Measurements from ENCODE around the gene KLHL20. TPM values are rescaled to one million over a fixed set of nuclear protein-coding genes. Genes with fewer than 3 reads are reported as not detected.
"Not testable (repeated sequence)": the region's sequence is repeated elsewhere in the genome, so short reads cannot be mapped to it uniquely, and the experiment has no call there.

KLHL20 gene, protein sequence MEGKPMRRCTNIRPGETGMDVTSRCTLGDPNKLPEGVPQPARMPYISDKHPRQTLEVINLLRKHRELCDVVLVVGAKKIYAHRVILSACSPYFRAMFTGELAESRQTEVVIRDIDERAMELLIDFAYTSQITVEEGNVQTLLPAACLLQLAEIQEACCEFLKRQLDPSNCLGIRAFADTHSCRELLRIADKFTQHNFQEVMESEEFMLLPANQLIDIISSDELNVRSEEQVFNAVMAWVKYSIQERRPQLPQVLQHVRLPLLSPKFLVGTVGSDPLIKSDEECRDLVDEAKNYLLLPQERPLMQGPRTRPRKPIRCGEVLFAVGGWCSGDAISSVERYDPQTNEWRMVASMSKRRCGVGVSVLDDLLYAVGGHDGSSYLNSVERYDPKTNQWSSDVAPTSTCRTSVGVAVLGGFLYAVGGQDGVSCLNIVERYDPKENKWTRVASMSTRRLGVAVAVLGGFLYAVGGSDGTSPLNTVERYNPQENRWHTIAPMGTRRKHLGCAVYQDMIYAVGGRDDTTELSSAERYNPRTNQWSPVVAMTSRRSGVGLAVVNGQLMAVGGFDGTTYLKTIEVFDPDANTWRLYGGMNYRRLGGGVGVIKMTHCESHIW
- total RNA-seq, result 11.8 TPM

DNA sequence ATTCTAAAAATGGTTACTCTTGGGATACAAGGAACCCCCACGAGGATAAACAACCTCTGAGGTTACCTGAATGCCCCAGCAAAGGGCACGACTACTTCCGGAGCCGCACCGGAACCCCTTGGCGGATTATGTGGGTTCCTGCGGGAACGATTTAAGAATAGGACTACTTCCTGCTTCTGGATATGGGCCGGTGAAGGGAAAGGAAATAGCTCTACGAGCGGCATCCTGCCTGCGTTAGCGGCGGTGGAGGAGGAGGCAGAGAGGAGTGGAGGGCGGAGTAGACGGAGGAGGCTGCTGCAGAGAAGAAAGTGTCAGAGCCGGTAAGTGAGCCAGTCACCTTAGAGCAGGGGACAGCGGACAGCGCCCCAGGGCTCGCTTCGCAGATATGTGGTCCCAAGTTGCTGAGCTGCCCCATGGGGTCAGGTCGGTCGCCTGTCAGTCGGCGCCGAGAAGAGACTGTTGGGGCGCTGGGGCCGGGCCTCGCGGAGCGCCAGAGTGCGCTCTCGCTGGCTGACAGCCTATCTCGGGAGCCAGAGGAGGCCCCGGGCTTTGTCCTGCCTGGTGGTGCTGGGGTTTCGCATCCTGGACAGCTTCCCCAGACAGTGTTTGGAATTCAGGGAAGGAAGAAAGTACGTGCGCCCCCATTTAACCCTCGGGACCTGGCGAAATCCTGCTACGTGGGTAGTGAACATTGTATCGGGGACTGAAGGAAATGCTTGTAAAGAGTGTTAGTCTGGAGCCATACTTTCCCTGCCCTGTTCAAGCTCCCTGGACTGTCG is at the start of gene KLHL20:
KLHL20 (plus strand) TSS at position 223 of the 779 bp plus-strand sequence. CDS start 1,063 bp downstream, outside the sequence.
- ATAC-seq, result peak; percentile 99

GRCh38 chr1:173666646-173667045 is 48.1 kb upstream of the KLHL20 start:
- ATAC-seq, result no peak

DNA sequence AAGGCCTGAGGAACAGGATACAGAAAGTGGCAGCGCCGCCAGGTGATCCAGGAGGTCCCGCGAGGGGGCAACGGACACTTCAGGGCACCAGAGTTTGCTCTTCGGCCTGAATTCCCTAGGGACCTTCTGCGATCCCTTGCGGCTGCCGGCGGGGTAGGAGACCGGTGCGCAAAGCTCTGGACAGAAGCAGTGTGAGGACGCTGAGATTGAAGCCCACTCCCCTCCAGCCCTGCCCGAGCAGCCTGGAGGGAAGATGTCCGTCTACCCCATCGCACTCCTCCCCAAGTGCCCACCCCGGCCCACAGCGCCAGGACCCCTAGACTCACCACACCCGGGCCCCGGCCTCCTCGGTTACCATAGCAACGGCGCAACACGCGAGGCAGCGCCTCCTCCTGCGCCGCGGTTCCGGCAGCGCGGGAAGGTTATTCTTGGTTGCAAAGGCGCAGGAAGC is 45.3 kb upstream of the KLHL20 start, which contains the start of gene ANKRD45:
ANKRD45 (minus strand) TSS at position 361 of the 451 bp plus-strand sequence. CDS start 10,433 bp downstream, outside the sequence.
- ATAC-seq, result no peak

- ATAC-seq, result not testable (repeated sequence)
Observed at GRCh38 chr1:173674496-173674895, 40.3 kb upstream of the KLHL20 start.

GRCh38 chr1:173680152-173680551 is 34.6 kb upstream of the KLHL20 start:
- not testable (repeated sequence) for ATAC-seq

DNA sequence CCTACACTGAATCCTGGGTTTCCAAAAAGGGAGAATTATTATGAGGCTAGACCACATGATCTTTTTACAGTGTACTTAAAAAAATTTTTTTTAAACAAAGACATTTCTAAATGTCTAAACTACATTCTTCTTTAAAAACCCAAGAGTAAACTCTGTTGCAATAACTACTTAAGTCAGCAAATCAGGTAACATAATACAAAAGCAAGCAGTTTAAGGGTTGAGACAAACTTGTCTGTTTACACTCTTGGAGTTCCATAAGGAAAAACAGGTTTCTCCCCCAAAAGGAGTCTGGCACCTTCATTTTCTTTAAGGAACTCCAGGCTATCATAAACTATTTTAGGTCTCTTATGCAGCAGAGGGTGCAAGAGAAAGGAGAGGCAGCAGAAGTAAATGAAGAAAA is 32.6 kb upstream of the KLHL20 start:
- no peak for ATAC-seq

- not testable (repeated sequence) for ATAC-seq
Observed at GRCh38 chr1:173683838-173684237, 30.9 kb upstream of the KLHL20 start.

GRCh38 chr1:173685121-173685520 is 29.7 kb upstream of the KLHL20 start:
- ATAC-seq, result not testable (repeated sequence)

- ATAC-seq, result no peak
Observed at GRCh38 chr1:173688300-173688699, 26.5 kb upstream of the KLHL20 start.

DNA sequence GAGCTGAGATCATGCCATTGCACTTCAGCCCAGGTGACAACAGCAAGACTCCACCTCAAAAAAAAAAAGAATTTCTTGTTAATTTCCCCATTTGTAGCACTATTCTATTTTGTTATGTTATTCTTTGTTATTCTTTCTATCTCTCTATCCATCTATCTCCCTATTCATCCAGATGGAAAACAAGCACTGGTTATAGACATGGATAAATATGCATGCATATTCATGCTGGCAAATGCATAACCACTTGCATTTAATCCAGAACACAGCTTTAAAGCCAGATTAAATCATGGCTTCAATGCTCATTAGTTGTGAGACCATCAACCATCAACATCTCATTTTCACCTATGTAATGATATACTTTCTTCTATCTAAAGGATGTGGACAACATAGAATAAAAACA is 21.5 kb upstream of the KLHL20 start:
- no peak for ATAC-seq

DNA sequence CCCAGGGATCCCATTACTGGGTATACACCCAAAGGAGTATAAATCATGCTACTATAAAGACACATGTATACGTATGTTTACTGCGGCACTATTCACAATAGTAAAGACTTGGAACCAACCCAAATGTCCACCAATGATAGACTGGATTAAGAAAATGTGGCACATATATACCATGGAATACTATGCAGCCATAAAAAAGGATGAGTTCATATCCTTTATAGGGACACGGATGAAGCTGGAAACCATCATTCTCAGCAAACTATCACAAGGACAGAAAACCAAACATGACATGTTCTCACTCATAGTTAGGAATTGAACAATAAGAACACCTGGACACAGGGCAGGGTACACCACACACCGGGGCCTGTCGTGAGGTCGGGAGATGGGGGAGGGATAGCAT is 13.5 kb upstream of the KLHL20 start:
- not testable (repeated sequence) for ATAC-seq

- ATAC-seq, result no peak
Observed at GRCh38 chr1:173702736-173703135, 12.0 kb upstream of the KLHL20 start.

GRCh38 chr1:173705117-173705516 is 9.7 kb upstream of the KLHL20 start:
- ATAC-seq, result no peak

DNA sequence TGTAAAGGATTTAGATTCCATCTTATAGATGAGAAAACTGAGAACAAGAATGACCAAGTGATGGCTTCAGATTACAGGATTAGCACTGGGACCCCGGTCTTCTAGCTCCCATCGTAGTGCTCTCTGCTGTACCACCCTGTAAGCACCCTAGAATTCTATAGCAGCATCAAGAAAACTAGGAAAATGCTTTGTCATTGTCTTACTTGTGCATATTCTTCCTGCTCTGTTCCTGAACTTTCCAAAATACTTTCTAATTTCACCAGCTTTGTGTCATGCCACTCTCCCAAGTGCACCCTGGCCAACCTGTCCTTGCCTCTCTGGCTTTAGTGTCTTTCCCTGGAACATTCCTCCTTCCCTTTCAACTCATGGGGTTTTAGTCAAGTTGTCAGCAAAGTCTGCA is 6.0 kb upstream of the KLHL20 start:
- ATAC-seq, result no peak

GRCh38 chr1:173714441-173714758 is 381 bp upstream of the KLHL20 start:
- ATAC-seq, result no peak

DNA sequence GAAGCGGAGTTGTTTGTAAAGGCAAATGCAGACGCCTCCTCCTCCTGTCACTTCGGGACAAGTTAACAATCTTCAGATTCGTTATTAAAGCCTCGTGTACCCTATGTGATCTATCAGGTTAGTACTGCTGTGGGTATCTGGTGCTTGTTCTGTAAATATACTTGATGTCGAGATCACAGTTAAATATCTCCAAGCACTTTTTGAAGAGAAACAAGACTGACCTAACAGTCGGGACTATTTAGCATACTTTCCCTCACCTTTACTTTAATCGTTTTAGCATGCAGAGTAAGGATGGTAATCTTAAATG is 710 bp downstream of the KLHL20 start:
- ATAC-seq, result no peak

GRCh38 chr1:173717238-173717637 is 2.5 kb downstream of the KLHL20 start:
- ATAC-seq, result no peak

- not testable (repeated sequence) for ATAC-seq
Observed at GRCh38 chr1:173731331-173731730, 16.6 kb downstream of the KLHL20 start.

- no peak for ATAC-seq
Observed at GRCh38 chr1:173733912-173734311, 19.1 kb downstream of the KLHL20 start.

- ATAC-seq, result not testable (repeated sequence)
Observed at GRCh38 chr1:173736104-173736503, 21.3 kb downstream of the KLHL20 start.

GRCh38 chr1:173742203-173742886 is 27.6 kb downstream of the KLHL20 start:
- no peak for ATAC-seq

DNA sequence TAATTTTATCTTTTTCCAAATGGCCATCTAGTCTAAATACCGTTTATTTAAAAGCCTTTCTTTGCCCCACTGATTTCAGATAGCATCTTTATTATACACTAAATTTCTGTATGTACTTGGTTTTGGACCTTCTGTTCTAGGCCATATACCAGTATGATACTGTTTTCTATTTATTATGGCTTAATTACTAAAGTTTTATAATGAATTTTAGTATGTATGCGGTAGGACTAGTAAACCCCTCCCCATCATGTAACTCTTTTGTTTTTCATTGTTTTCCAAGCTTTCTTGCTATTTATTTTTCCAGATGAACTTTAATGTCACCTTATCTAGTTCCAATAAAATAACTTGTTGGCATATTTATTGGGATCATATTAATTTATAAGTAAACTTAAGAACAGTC is 29.9 kb downstream of the KLHL20 start:
- ATAC-seq, result no peak

DNA sequence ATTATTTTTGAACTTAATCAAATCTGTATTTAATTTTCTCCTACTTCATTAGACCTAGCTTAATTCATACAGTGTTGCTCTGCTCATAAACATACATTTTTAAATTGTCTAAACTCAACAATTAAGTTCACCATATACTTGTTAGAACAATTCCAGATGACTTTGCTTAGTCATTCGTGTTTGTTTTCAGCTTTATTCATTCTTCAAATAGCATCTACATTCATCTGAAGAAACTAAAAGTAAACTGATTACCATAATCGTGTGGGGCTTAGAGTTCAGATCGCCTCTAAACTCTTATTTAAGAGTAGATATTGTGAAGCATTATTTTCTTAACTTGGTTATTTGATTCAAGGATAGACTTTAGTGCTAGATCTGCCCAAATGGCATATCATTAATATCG is 34.4 kb downstream of the KLHL20 start:
- no peak for ATAC-seq
